HepG2 (cell line): ENCODE measurements around the gene LRIG3. TPM values are rescaled to one million over a fixed set of nuclear protein-coding genes. Genes with fewer than 3 reads are reported as not detected.

ENCODE experiments used
- ATAC-seq: fragments of 200-7000 bp; cut with Tn5 transposase; 3 replicates; pipeline ENCODE4 v1.9.1; 2020; ENCODE audit warnings: mild to moderate bottlenecking, moderate library complexity
- BruUV-seq: library from RNA; stranded (reverse); fragments of 400-500 nt; replicated peaks from 2 replicates; lab custom pipeline; 2021; lab: Mats Ljungman, UMichigan
- CTCF ChIA-PET: fragments of 300-600 bp; formaldehyde crosslinking; extraction: SDS; loops from one replicate; lab custom pipeline; 2021; ENCODE audit warnings: low total read pairs, inconsistent platforms, low intra/inter-chr PET ratio; lab: Yijun Ruan, JAX
- POLR2A ChIA-PET: fragments of 350-600 bp; sonication (Branson Sonifier 250); formaldehyde crosslinking; loops from one replicate; lab custom pipeline; 2020; ENCODE audit warnings: antibody characterized with exemption, inconsistent platforms; lab: Yijun Ruan, JAX
- DNase-seq: peaks from one replicate; pipeline ENCODE4 v3.0.0-alpha.2; 2015; ENCODE audit warnings: low spot score
- FAIRE-seq: peaks from 3 replicates; lab custom pipeline; 2011; peaks lifted over from hg19 to GRCh38; lab: Jason Lieb, UNC
- H2AFZ ChIP-seq: one replicate; pipeline ENCODE4 v1.6.1; 2011; ENCODE audit warnings: low read length, inconsistent platforms
- H3K27ac ChIP-seq: fragments of 300-600 bp; 3 replicates; pipeline ENCODE4 v1.8.0; 2011; ENCODE audit warnings: mixed run types, mild to moderate bottlenecking, mixed read lengths, low read length, inconsistent platforms; ENCODE audit not compliant: insufficient read depth; ENCODE audit errors: extremely low read length
- H3K27me3 ChIP-seq, 2 experiments: fragments of 200-600 bp in 1 of 2; 2 replicates in 1 of 2; 3 replicates in 1 of 2; pipeline versions ENCODE4 v1.6.0 to v1.8.0; 2011; ENCODE audit warnings: low read length in 2 of 2, mild to moderate bottlenecking in 2 of 2, moderate library complexity in 2 of 2, inconsistent platforms in 1 of 2; ENCODE audit not compliant: insufficient read depth in 2 of 2, control insufficient read depth in 1 of 2
- H3K36me3 ChIP-seq, 2 experiments: fragments of 200-600 bp in 1 of 2; replicated peaks in 1 of 2; 2 replicates in 1 of 2; 3 replicates in 1 of 2; pipeline versions ENCODE4 v1.5.1 to v1.8.0; 2011; ENCODE audit warnings: low read length in 2 of 2, inconsistent platforms in 1 of 2; ENCODE audit not compliant: insufficient read depth in 2 of 2, control insufficient read depth in 1 of 2
- H3K4me1 ChIP-seq: 2 replicates; pipeline ENCODE4 v1.5.1; 2012; ENCODE audit warnings: low read length, inconsistent platforms; ENCODE audit not compliant: insufficient read depth
- H3K4me2 ChIP-seq: 2 replicates; pipeline ENCODE4 v1.6.0; 2011; ENCODE audit warnings: low read depth, low read length, inconsistent platforms
- H3K4me3 ChIP-seq, 3 experiments: fragments of 200-600 bp in 1 of 3; sonication (generic), shearing (Covaris generic) in 1 of 3; replicated peaks in 1 of 3; 2 replicates each; pipeline ENCODE4 v1.5.1; 2011 to 2016; ENCODE audit warnings: low read length in 3 of 3, inconsistent platforms in 2 of 3, low read depth in 2 of 3, mild to moderate bottlenecking in 2 of 3, control low read depth in 1 of 3, mixed read lengths in 1 of 3; ENCODE audit not compliant: insufficient read depth in 1 of 3
- H3K79me2 ChIP-seq: one replicate; pipeline ENCODE4 v1.6.1; 2011; ENCODE audit warnings: low read length, inconsistent platforms; ENCODE audit not compliant: insufficient read depth
- H3K9ac ChIP-seq: 2 replicates; pipeline ENCODE4 v1.6.0; 2011; ENCODE audit warnings: mild to moderate bottlenecking, low read depth, low read length, inconsistent platforms; ENCODE audit not compliant: insufficient read depth
- H3K9me3 ChIP-seq: 2 replicates; pipeline ENCODE4 v1.5.1; 2012; ENCODE audit warnings: mild to moderate bottlenecking, low read length
- H4K20me1 ChIP-seq: 2 replicates; pipeline ENCODE4 v1.6.0; 2011; ENCODE audit warnings: inconsistent platforms, mild to moderate bottlenecking, low read length, moderate library complexity; ENCODE audit not compliant: insufficient read depth
- CAMTA2 ChIP-seq: sonication (generic); formaldehyde crosslinking; IDR thresholded peaks from 2 replicates; pipeline ENCODE4 v1.4.0; 2020; ENCODE audit warnings: mild to moderate bottlenecking, missing genetic modification reagents, borderline replicate concordance
- CEBPB ChIP-seq: IDR thresholded peaks from 2 replicates; pipeline ENCODE4 v1.6.1; 2011; ENCODE audit warnings: low read depth, low read length, improper control_type of control experiment, borderline replicate concordance
- FOXM1 ChIP-seq: sonication (generic); formaldehyde crosslinking; IDR thresholded peaks from 2 replicates; pipeline ENCODE4 v1.5.0; 2020; ENCODE audit warnings: missing genetic modification reagents
- JUNB ChIP-seq: sonication (generic); formaldehyde crosslinking; IDR thresholded peaks from 2 replicates; pipeline ENCODE4 v1.8.0; 2022; ENCODE audit warnings: missing genetic modification reagents, mild to moderate bottlenecking, borderline replicate concordance
- KDM5A ChIP-seq: fragments of 200-600 bp; sonication (generic); IDR thresholded peaks from 2 replicates; pipeline ENCODE4 v1.7.0; 2018; ENCODE audit warnings: antibody characterized with exemption, mild to moderate bottlenecking, low read length, borderline replicate concordance
- REXO4 ChIP-seq: sonication (generic); formaldehyde crosslinking; IDR thresholded peaks from 2 replicates; pipeline ENCODE4 v1.8.0; 2022; ENCODE audit warnings: missing genetic modification reagents, mild to moderate bottlenecking, borderline replicate concordance
- SYNCRIP ChIP-seq: fragments of 200-400 bp; formaldehyde crosslinking; IDR thresholded peaks from 2 replicates; pipeline ENCODE4 v1.6.1; 2018; ENCODE audit warnings: mild to moderate bottlenecking, low read depth, low read length; ENCODE audit not compliant: insufficient read depth
- TBP ChIP-seq: sonication (generic); formaldehyde crosslinking; IDR thresholded peaks from 2 replicates; pipeline ENCODE4 v1.5.0; 2020; ENCODE audit warnings: missing genetic modification reagents
- ZBTB21 ChIP-seq: sonication (generic); formaldehyde crosslinking; IDR thresholded peaks from 2 replicates; pipeline ENCODE4 v1.4.0; 2020; ENCODE audit warnings: missing genetic modification reagents
- ZFP36L2 ChIP-seq: sonication (generic); formaldehyde crosslinking; IDR thresholded peaks from 2 replicates; pipeline ENCODE4 v1.4.0; 2020; ENCODE audit warnings: missing genetic modification reagents
- ZFYVE20 ChIP-seq: sonication (generic); formaldehyde crosslinking; IDR thresholded peaks from 2 replicates; pipeline ENCODE4 v1.8.0; 2023; ENCODE audit warnings: low read depth, mild to moderate bottlenecking, moderate library complexity, missing genetic modification reagents, borderline replicate concordance
- ZNF121 ChIP-seq: sonication (generic); formaldehyde crosslinking; IDR thresholded peaks from 2 replicates; pipeline ENCODE4 v1.5.0; 2020; ENCODE audit warnings: mild to moderate bottlenecking, missing genetic modification reagents
- ZNF207 ChIP-seq: fragments of 450-650 bp; IDR thresholded peaks from 2 replicates; pipeline ENCODE4 v1.6.1; 2016; ENCODE audit warnings: antibody characterized with exemption, borderline replicate concordance
- ZNF775 ChIP-seq: sonication (generic); formaldehyde crosslinking; IDR thresholded peaks from 2 replicates; pipeline ENCODE4 v1.4.0; 2020; ENCODE audit warnings: missing genetic modification reagents, mild to moderate bottlenecking, moderate library complexity, borderline replicate concordance
- WGBS: methylation state at CpG from one replicate; pipeline ENCODE4 v1.1.6; 2017; ENCODE audit warnings: low lambda C conversion rate; 5-methylcytosine and 5-hydroxymethylcytosine counted together
- in situ Hi-C: cut with HindIII; loops from 2 replicates; pipeline ENCODE4 v1.10.0; 2017; ENCODE audit warnings: low pct_unique_long_range_greater_than_20kb; ENCODE audit not compliant: extremely low pct_ligation_motif_present
- intact Hi-C: fragments of 100-400 bp; cut with micrococcal nuclease; formaldehyde crosslinking; loops from one replicate; pipeline ENCODE4 v1.10.0; 2022; ENCODE audit not compliant: unreplicated experiment
- polyA plus RNA-seq, 8 experiments: library from polyadenylated mRNA; depleted of rRNA in 3 of 8; stranded (reverse) in 7 of 8; unstranded in 1 of 8; fragments of >200 nt; fragmentation: Illumina TruSeq in 4 of 8; extraction: Trizol in 4 of 8; gene quantifications; 2 replicates each; pipeline versions ENCODE4 v1.2.1 to v1.2.3, GENCODE V29; 2011 to 2016; ENCODE audit warnings: low read depth in 4 of 8, missing spikeins in 1 of 8, mixed read lengths in 1 of 8; ENCODE audit not compliant: insufficient read depth in 1 of 8
- total RNA-seq, 5 experiments: library from RNA; depleted of rRNA; stranded (reverse); fragments of >200 nt; fragmentation: Illumina TruSeq; extraction: Trizol; gene quantifications; 2 replicates each; pipeline ENCODE4 v1.2.3, GENCODE V29; 2016; ENCODE audit warnings: low read depth in 1 of 5
- TF ChIP-seq, protein P1 (sequence below): sonication (generic); formaldehyde crosslinking; IDR thresholded peaks from 2 replicates; pipeline ENCODE4 v1.4.0; 2020; ENCODE audit warnings: missing genetic modification reagents
- TF ChIP-seq, protein P2 (sequence below): sonication (generic); formaldehyde crosslinking; IDR thresholded peaks from 2 replicates; pipeline ENCODE4 v1.4.0; 2020; ENCODE audit warnings: missing genetic modification reagents
- TF ChIP-seq, protein P3 (sequence below): sonication (generic); formaldehyde crosslinking; IDR thresholded peaks from 2 replicates; pipeline ENCODE4 v1.4.0; 2020; ENCODE audit warnings: missing genetic modification reagents

Gene LRIG3
- total and polyA plus RNA-seq, 2 of the 13 experiments (the other 11 are each of a cell fraction or from before 2014, with no cell fraction given): 7.7 to 17.4 TPM

DNA sequence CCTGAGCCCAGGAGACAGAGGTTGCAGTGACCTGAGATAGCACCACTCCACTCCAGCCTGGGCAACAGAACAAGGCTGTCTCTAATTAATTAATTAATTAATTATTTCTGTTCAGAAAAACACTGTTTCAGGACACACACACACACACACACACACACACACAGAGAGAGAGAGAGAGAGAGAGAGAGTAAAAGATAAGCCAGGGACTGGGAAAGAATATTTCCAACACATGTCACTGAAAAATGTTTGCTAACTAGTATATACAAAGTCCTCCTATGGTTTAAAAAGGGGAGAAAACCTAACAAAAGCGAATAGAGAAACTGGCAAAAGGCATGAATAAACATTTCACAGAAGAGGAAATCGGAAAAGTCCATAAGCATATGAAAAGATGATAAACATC is 18.1 kb upstream of the LRIG3 start:
- in situ Hi-C loops: no loop called here
- Histone ChIP-seq H3K4me2 (no peak overlapping the region), H4K20me1 (no peaks in the 10 kb centered on the region), H3K4me1 (no peaks in the 10 kb centered on the region), H3K79me2 (no peaks in the 10 kb centered on the region), H3K4me3 (no peak overlapping the region), H3K27ac (no peak overlapping the region), H2AFZ (no peak overlapping the region), H3K9me3 (no peaks in the 10 kb centered on the region), H3K36me3 (no peaks in the 10 kb centered on the region), H3K27me3 (no peaks in the 10 kb centered on the region; a peak in 1 of 5 replicates), H3K9ac (no peak overlapping the region)
- no peak for DNase-seq
- POLR2A ChIA-PET: no interaction called here
- intact Hi-C loops: no loop called here
- ATAC-seq: no peak
- CTCF ChIA-PET: no interaction called here
- FAIRE-seq: no peak
- TF ChIP-seq CEBPB (no peak), FOXM1 (CRISPR knock-in tag) (no peak), REXO4 (CRISPR knock-in tag) (no peak), ZNF775 (CRISPR knock-in tag) (no peak), ZFP36L2 (CRISPR knock-in tag) (no peak), ZNF207 (no peak), SYNCRIP (no peak), ZFYVE20 (CRISPR knock-in tag) (no peak), TBP (no peak), ZNF121 (CRISPR knock-in tag) (no peak), CAMTA2 (no peak), KDM5A (no peak), ZBTB21 (CRISPR knock-in tag) (no peak), JUNB (CRISPR knock-in tag) (no peak)
- TF ChIP-seq, protein P1, sequence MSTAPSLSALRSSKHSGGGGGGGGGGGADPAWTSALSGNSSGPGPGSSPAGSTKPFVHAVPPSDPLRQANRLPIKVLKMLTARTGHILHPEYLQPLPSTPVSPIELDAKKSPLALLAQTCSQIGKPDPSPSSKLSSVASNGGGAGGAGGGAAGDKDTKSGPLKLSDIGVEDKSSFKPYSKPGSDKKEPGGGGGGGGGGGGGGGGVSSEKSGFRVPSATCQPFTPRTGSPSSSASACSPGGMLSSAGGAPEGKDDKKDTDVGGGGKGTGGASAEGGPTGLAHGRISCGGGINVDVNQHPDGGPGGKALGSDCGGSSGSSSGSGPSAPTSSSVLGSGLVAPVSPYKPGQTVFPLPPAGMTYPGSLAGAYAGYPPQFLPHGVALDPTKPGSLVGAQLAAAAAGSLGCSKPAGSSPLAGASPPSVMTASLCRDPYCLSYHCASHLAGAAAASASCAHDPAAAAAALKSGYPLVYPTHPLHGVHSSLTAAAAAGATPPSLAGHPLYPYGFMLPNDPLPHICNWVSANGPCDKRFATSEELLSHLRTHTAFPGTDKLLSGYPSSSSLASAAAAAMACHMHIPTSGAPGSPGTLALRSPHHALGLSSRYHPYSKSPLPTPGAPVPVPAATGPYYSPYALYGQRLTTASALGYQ (CRISPR knock-in tag): no peak
- TF ChIP-seq, protein P2, sequence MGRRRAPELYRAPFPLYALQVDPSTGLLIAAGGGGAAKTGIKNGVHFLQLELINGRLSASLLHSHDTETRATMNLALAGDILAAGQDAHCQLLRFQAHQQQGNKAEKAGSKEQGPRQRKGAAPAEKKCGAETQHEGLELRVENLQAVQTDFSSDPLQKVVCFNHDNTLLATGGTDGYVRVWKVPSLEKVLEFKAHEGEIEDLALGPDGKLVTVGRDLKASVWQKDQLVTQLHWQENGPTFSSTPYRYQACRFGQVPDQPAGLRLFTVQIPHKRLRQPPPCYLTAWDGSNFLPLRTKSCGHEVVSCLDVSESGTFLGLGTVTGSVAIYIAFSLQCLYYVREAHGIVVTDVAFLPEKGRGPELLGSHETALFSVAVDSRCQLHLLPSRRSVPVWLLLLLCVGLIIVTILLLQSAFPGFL (CRISPR knock-in tag): no peak
- TF ChIP-seq, protein P3, sequence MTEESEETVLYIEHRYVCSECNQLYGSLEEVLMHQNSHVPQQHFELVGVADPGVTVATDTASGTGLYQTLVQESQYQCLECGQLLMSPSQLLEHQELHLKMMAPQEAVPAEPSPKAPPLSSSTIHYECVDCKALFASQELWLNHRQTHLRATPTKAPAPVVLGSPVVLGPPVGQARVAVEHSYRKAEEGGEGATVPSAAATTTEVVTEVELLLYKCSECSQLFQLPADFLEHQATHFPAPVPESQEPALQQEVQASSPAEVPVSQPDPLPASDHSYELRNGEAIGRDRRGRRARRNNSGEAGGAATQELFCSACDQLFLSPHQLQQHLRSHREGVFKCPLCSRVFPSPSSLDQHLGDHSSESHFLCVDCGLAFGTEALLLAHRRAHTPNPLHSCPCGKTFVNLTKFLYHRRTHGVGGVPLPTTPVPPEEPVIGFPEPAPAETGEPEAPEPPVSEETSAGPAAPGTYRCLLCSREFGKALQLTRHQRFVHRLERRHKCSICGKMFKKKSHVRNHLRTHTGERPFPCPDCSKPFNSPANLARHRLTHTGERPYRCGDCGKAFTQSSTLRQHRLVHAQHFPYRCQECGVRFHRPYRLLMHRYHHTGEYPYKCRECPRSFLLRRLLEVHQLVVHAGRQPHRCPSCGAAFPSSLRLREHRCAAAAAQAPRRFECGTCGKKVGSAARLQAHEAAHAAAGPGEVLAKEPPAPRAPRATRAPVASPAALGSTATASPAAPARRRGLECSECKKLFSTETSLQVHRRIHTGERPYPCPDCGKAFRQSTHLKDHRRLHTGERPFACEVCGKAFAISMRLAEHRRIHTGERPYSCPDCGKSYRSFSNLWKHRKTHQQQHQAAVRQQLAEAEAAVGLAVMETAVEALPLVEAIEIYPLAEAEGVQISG (CRISPR knock-in tag): no peak
- no TSS peak for BruUV-seq
- WGBS: 51% methylated on average over 2 of the region's 2 CpGs
